ENCODE measurements around the gene CYP2F1.
"Not testable (repeated sequence)": the region's sequence is repeated elsewhere in the genome, so short reads cannot be mapped to it uniquely, and the experiment has no call there.

Gene CYP2F1

GRCh38 chr19:41114132-41114531 lies at the start of gene CYP2F1:
Gene CYP2F1, plus strand, starts transcription at chr19:41114432. Its CDS starts 1,757 bp downstream, at chr19:41116189.
- no peak for DNase-seq (ENCODE audit: low read depth in 4 of 4, low spot score in 1 of 4)

GRCh38 chr19:41064974-41065569 lies 49.2 kb upstream of the CYP2F1 start:
- no peak for DNase-seq (ENCODE audit: low read depth in 4 of 4, low spot score in 1 of 4)

- no peak for DNase-seq (ENCODE audit: low read depth in 4 of 4, low spot score in 1 of 4)
These were observed 37.9 kb upstream of the CYP2F1 start for GRCh38 chr19:41076286-41076685.

GRCh38 chr19:41083516-41083915 lies 30.7 kb upstream of the CYP2F1 start:
- no peak for DNase-seq (ENCODE audit: low read depth in 4 of 4, low spot score in 1 of 4)

GRCh38 chr19:41085748-41086415 lies 28.4 kb upstream of the CYP2F1 start:
- no peak for DNase-seq (ENCODE audit: low read depth in 4 of 4, low spot score in 1 of 4)

- DNase-seq (ENCODE audit: low read depth in 4 of 4, low spot score in 1 of 4), result no peak
These were observed 26.1 kb upstream of the CYP2F1 start, which contains the start of gene CYP2A13 for GRCh38 chr19:41088151-41088550. Gene CYP2A13, plus strand, starts transcription at chr19:41088451. Its CDS starts 21 bp downstream, at chr19:41088472.

GRCh38 chr19:41089959-41090358 lies 24.3 kb upstream of the CYP2F1 start:
- no peak for DNase-seq (ENCODE audit: low read depth in 4 of 4, low spot score in 1 of 4)

GRCh38 chr19:41095703-41096102 lies 18.5 kb upstream of the CYP2F1 start:
- DNase-seq (ENCODE audit: low read depth in 4 of 4, low spot score in 1 of 4), result no peak

GRCh38 chr19:41096353-41096752 lies 17.9 kb upstream of the CYP2F1 start:
- DNase-seq (ENCODE audit: low read depth in 4 of 4, low spot score in 1 of 4), result no peak

- no peak for DNase-seq (ENCODE audit: low read depth in 4 of 4, low spot score in 1 of 4)
These were observed 16.9 kb upstream of the CYP2F1 start for GRCh38 chr19:41097302-41097701.

GRCh38 chr19:41098762-41099161 lies 15.5 kb upstream of the CYP2F1 start:
- no peak for DNase-seq (ENCODE audit: low read depth in 4 of 4, low spot score in 1 of 4)

GRCh38 chr19:41102210-41102609 lies 12.0 kb upstream of the CYP2F1 start:
- DNase-seq (ENCODE audit: low read depth in 4 of 4, low spot score in 1 of 4), result not testable (repeated sequence)

GRCh38 chr19:41106177-41106576 lies 8.1 kb upstream of the CYP2F1 start:
- no peak for DNase-seq (ENCODE audit: low read depth in 4 of 4, low spot score in 1 of 4)

GRCh38 chr19:41111296-41111695 lies 2.9 kb upstream of the CYP2F1 start:
- DNase-seq (ENCODE audit: low read depth in 4 of 4, low spot score in 1 of 4), result no peak

- no peak for DNase-seq (ENCODE audit: low read depth in 4 of 4, low spot score in 1 of 4)
These were observed 2.4 kb upstream of the CYP2F1 start for GRCh38 chr19:41111750-41112295.

GRCh38 chr19:41112728-41113290 lies 1.4 kb upstream of the CYP2F1 start:
- no peak for DNase-seq (ENCODE audit: low read depth in 4 of 4, low spot score in 1 of 4)

- no peak for DNase-seq (ENCODE audit: low read depth in 4 of 4, low spot score in 1 of 4)
These were observed 2.0 kb downstream of the CYP2F1 start for GRCh38 chr19:41116261-41116660.

- not testable (repeated sequence) for DNase-seq (ENCODE audit: low read depth in 4 of 4, low spot score in 1 of 4)
These were observed 7.0 kb downstream of the CYP2F1 start for GRCh38 chr19:41120929-41121911.

- not testable (repeated sequence) for DNase-seq (ENCODE audit: low read depth in 4 of 4, low spot score in 1 of 4)
These were observed 8.6 kb downstream of the CYP2F1 start for GRCh38 chr19:41122846-41123245.

GRCh38 chr19:41123716-41124294 lies 9.6 kb downstream of the CYP2F1 start:
- DNase-seq (ENCODE audit: low read depth in 4 of 4, low spot score in 1 of 4), result no peak

All from stimulated activated CD4-positive, alpha-beta T cell treated with anti-CD3 and anti-CD28 coated beads, Interleukin-1b, Interleukin-23, amount 100 ng/mL, for 24 hours (primary cell).